Fibroblast of mammary gland (primary cell): ENCODE results near the gene SERPINA4.

Experiments
- DNase-seq: peaks from one replicate; pipeline ENCODE4 v3.0.0-alpha.2; 2010; ENCODE audit warnings: low read depth
- H3K4me3 ChIP-seq: 2 replicates; pipeline ENCODE4 v1.5.1; 2011; ENCODE audit warnings: low read depth, mild to moderate bottlenecking, low read length, moderate library complexity; ENCODE audit not compliant: control insufficient read depth
- CTCF ChIP-seq: conservative IDR thresholded peaks from 2 replicates; pipeline ENCODE4 v1.5.1; 2011; ENCODE audit warnings: low read depth, low read length, inconsistent platforms; ENCODE audit not compliant: control insufficient read depth, insufficient read depth

The SERPINA4 gene

GRCh38 chr14:94582199-94582750, 21.0 kb downstream of the SERPINA4 start:
- TF ChIP-seq CTCF = no peak
- DNase-seq = no peak
- H3K4me3 ChIP-seq = no peak overlapping the region

- H3K4me3 ChIP-seq = no peak overlapping the region
- no peak for TF ChIP-seq CTCF
These were observed 21.6 kb downstream of the SERPINA4 start for GRCh38 chr14:94582851-94583250.

GRCh38 chr14:94583557-94583956, 22.3 kb downstream of the SERPINA4 start:
- no peak overlapping the region for H3K4me3 ChIP-seq
- TF ChIP-seq CTCF = no peak
- no peak for DNase-seq

More at GRCh38 chr14:94582851-94583250, 21.6 kb downstream of the SERPINA4 start:
- DNase-seq = no peak

- TF ChIP-seq CTCF = no peak
- no peak for DNase-seq
- no peak overlapping the region for H3K4me3 ChIP-seq
These were observed 23.5 kb downstream of the SERPINA4 start for GRCh38 chr14:94584591-94585280.

GRCh38 chr14:94586635-94587034, 25.4 kb downstream of the SERPINA4 start:
- no peak for TF ChIP-seq CTCF
- DNase-seq = no peak
- H3K4me3 ChIP-seq = no peak overlapping the region

- DNase-seq = no peak
- no peak for TF ChIP-seq CTCF
- H3K4me3 ChIP-seq = no peak overlapping the region
These were observed 27.1 kb downstream of the SERPINA4 start for GRCh38 chr14:94588311-94588710.
